HepG2 (cell line): ENCODE data around the gene DIS3L2. TPM values are rescaled to one million over a fixed set of nuclear protein-coding genes. Genes with fewer than 3 reads are reported as not detected.

Experiments used
- ATAC-seq: fragments of 200-7000 bp; cut with Tn5 transposase; 3 replicates; pipeline ENCODE4 v1.9.1; 2020; ENCODE audit warnings: mild to moderate bottlenecking, moderate library complexity
- BruUV-seq: library from RNA; stranded (reverse); fragments of 400-500 nt; replicated peaks from 2 replicates; lab custom pipeline; 2021; lab: Mats Ljungman, UMichigan
- CTCF ChIA-PET: fragments of 300-600 bp; formaldehyde crosslinking; extraction: SDS; loops from one replicate; lab custom pipeline; 2021; ENCODE audit warnings: low total read pairs, inconsistent platforms, low intra/inter-chr PET ratio; lab: Yijun Ruan, JAX
- POLR2A ChIA-PET: fragments of 350-600 bp; sonication (Branson Sonifier 250); formaldehyde crosslinking; loops from one replicate; lab custom pipeline; 2020; ENCODE audit warnings: antibody characterized with exemption, inconsistent platforms; lab: Yijun Ruan, JAX
- DNase-seq: peaks from one replicate; pipeline ENCODE4 v3.0.0-alpha.2; 2015; ENCODE audit warnings: low spot score
- FAIRE-seq: peaks from 3 replicates; lab custom pipeline; 2011; peaks lifted over from hg19 to GRCh38; lab: Jason Lieb, UNC
- H2AFZ ChIP-seq: one replicate; pipeline ENCODE4 v1.6.1; 2011; ENCODE audit warnings: low read length, inconsistent platforms
- H3K27ac ChIP-seq: fragments of 300-600 bp; 3 replicates; pipeline ENCODE4 v1.8.0; 2011; ENCODE audit warnings: mixed run types, mild to moderate bottlenecking, mixed read lengths, low read length, inconsistent platforms; ENCODE audit not compliant: insufficient read depth; ENCODE audit errors: extremely low read length
- H3K27me3 ChIP-seq, 2 experiments: fragments of 200-600 bp in 1 of 2; 2 replicates in 1 of 2; 3 replicates in 1 of 2; pipeline versions ENCODE4 v1.6.0 to v1.8.0; 2011; ENCODE audit warnings: low read length in 2 of 2, mild to moderate bottlenecking in 2 of 2, moderate library complexity in 2 of 2, inconsistent platforms in 1 of 2; ENCODE audit not compliant: insufficient read depth in 2 of 2, control insufficient read depth in 1 of 2
- H3K36me3 ChIP-seq, 2 experiments: fragments of 200-600 bp in 1 of 2; replicated peaks in 1 of 2; 2 replicates in 1 of 2; 3 replicates in 1 of 2; pipeline versions ENCODE4 v1.5.1 to v1.8.0; 2011; ENCODE audit warnings: low read length in 2 of 2, inconsistent platforms in 1 of 2; ENCODE audit not compliant: insufficient read depth in 2 of 2, control insufficient read depth in 1 of 2
- H3K4me1 ChIP-seq: 2 replicates; pipeline ENCODE4 v1.5.1; 2012; ENCODE audit warnings: low read length, inconsistent platforms; ENCODE audit not compliant: insufficient read depth
- H3K4me2 ChIP-seq: 2 replicates; pipeline ENCODE4 v1.6.0; 2011; ENCODE audit warnings: low read depth, low read length, inconsistent platforms
- H3K4me3 ChIP-seq, 3 experiments: fragments of 200-600 bp in 1 of 3; sonication (generic), shearing (Covaris generic) in 1 of 3; replicated peaks in 1 of 3; 2 replicates each; pipeline ENCODE4 v1.5.1; 2011 to 2016; ENCODE audit warnings: low read length in 3 of 3, inconsistent platforms in 2 of 3, low read depth in 2 of 3, mild to moderate bottlenecking in 2 of 3, control low read depth in 1 of 3, mixed read lengths in 1 of 3; ENCODE audit not compliant: insufficient read depth in 1 of 3
- H3K79me2 ChIP-seq: one replicate; pipeline ENCODE4 v1.6.1; 2011; ENCODE audit warnings: low read length, inconsistent platforms; ENCODE audit not compliant: insufficient read depth
- H3K9ac ChIP-seq: 2 replicates; pipeline ENCODE4 v1.6.0; 2011; ENCODE audit warnings: mild to moderate bottlenecking, low read depth, low read length, inconsistent platforms; ENCODE audit not compliant: insufficient read depth
- H3K9me3 ChIP-seq: 2 replicates; pipeline ENCODE4 v1.5.1; 2012; ENCODE audit warnings: mild to moderate bottlenecking, low read length
- H4K20me1 ChIP-seq: 2 replicates; pipeline ENCODE4 v1.6.0; 2011; ENCODE audit warnings: inconsistent platforms, mild to moderate bottlenecking, low read length, moderate library complexity; ENCODE audit not compliant: insufficient read depth
- CREB1 ChIP-seq, 2 experiments: fragments of 450-650 bp in 1 of 2; IDR thresholded peaks; 2 replicates each; pipeline ENCODE4 v1.6.1; 2016 to 2017; ENCODE audit warnings: control low read depth in 1 of 2, mild to moderate bottlenecking in 1 of 2, missing compliant biosample characterization in 1 of 2, missing genetic modification characterization in 1 of 2
- EP300 ChIP-seq, 3 experiments: sonication (generic) in 1 of 3; formaldehyde crosslinking in 1 of 3; IDR thresholded peaks; 2 replicates each; pipeline versions ENCODE4 v1.5.1 to v1.6.1; 2011 to 2020; ENCODE audit warnings: low read depth in 2 of 3, low read length in 2 of 3, borderline replicate concordance in 1 of 3, improper control_type of control experiment in 1 of 3, mild to moderate bottlenecking in 1 of 3, missing genetic modification reagents in 1 of 3, moderate library complexity in 1 of 3
- FOXO1 ChIP-seq: sonication (generic); formaldehyde crosslinking; IDR thresholded peaks from 2 replicates; pipeline ENCODE4 v1.4.0; 2020; ENCODE audit warnings: missing genetic modification reagents
- NCOA5 ChIP-seq: sonication (generic); formaldehyde crosslinking; IDR thresholded peaks from 2 replicates; pipeline ENCODE4 v1.4.0; 2020; ENCODE audit warnings: missing genetic modification reagents
- RFXANK ChIP-seq: IDR thresholded peaks from 2 replicates; pipeline ENCODE4 v1.6.1; 2016
- ZBTB7A ChIP-seq: sonication (generic); formaldehyde crosslinking; IDR thresholded peaks from 2 replicates; pipeline ENCODE4 v1.8.0; 2022; ENCODE audit warnings: mild to moderate bottlenecking, missing genetic modification reagents
- ZNF317 ChIP-seq: sonication (generic); formaldehyde crosslinking; IDR thresholded peaks from 2 replicates; pipeline ENCODE4 v1.5.0; 2020; ENCODE audit warnings: mild to moderate bottlenecking, missing genetic modification reagents
- ZNF337 ChIP-seq: sonication (generic); formaldehyde crosslinking; IDR thresholded peaks from 2 replicates; pipeline ENCODE4 v1.5.1; 2020; ENCODE audit warnings: missing genetic modification reagents, low read depth, mild to moderate bottlenecking, borderline replicate concordance
- WGBS: methylation state at CpG from one replicate; pipeline ENCODE4 v1.1.6; 2017; ENCODE audit warnings: low lambda C conversion rate; 5-methylcytosine and 5-hydroxymethylcytosine counted together
- in situ Hi-C: cut with HindIII; loops from 2 replicates; pipeline ENCODE4 v1.10.0; 2017; ENCODE audit warnings: low pct_unique_long_range_greater_than_20kb; ENCODE audit not compliant: extremely low pct_ligation_motif_present
- intact Hi-C: fragments of 100-400 bp; cut with micrococcal nuclease; formaldehyde crosslinking; loops from one replicate; pipeline ENCODE4 v1.10.0; 2022; ENCODE audit not compliant: unreplicated experiment
- polyA plus RNA-seq, 8 experiments: library from polyadenylated mRNA; depleted of rRNA in 3 of 8; stranded (reverse) in 7 of 8; unstranded in 1 of 8; fragments of >200 nt; fragmentation: Illumina TruSeq in 4 of 8; extraction: Trizol in 4 of 8; gene quantifications; 2 replicates each; pipeline versions ENCODE4 v1.2.1 to v1.2.3, GENCODE V29; 2011 to 2016; ENCODE audit warnings: low read depth in 4 of 8, missing spikeins in 1 of 8, mixed read lengths in 1 of 8; ENCODE audit not compliant: insufficient read depth in 1 of 8
- total RNA-seq, 5 experiments: library from RNA; depleted of rRNA; stranded (reverse); fragments of >200 nt; fragmentation: Illumina TruSeq; extraction: Trizol; gene quantifications; 2 replicates each; pipeline ENCODE4 v1.2.3, GENCODE V29; 2016; ENCODE audit warnings: low read depth in 1 of 5
- TF ChIP-seq, protein P1 (sequence below): IDR thresholded peaks from 2 replicates; pipeline ENCODE4 v1.6.1; 2016; ENCODE audit warnings: low read depth, missing genetic modification reagents, missing compliant biosample characterization

The DIS3L2 gene
- total and polyA plus RNA-seq, 2 of the 13 experiments (the other 11 are each of a cell fraction or from before 2014, with no cell fraction given): 7.0 to 23.9 TPM

DNA sequence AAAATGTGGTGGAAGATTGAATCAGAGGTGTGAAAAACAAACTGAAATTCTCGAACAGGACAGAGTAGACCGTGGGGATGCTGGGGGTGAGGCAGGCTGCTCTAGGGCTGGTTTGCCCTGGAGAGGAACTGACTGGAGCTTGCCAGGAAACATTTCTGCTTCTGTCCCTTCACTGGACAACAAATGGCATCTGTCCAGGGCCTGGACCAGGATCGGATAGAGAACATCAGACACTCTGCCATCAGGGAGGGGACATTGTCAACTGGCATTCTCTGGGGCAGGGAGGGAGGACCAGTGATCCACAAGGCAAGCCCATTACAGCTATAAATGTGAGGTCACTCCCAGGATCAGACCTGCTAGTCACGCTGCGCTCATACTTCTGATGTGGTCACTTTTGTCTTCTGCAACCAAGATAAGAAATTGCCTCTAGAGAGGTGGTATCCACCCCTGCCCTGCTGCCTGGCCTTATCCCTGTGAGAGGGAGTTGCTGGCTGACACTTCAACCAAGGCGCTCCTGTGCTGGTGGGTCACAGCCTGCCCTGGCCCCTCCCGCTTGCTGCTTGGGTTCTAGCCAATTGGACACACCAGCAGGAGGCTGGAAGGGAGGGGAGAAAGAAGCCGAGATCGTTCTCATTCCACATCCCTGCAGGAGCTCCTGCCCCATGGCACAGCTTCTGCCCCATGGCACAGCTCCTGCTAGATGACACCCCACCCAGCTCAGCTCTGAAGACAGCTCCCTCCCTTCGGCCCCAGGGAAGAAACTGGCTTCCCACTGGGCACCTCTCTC lies 44.0 kb upstream of the DIS3L2 start:
- Histone ChIP-seq H3K4me3 (no peak overlapping the region), H3K9me3 (no peaks in the 10 kb centered on the region), H3K27ac (no peak overlapping the region), H3K4me2 (no peak overlapping the region), H3K36me3 (no peaks in the 10 kb centered on the region), H3K4me1 (no peaks in the 10 kb centered on the region; the same call in 1 of the 2 replicates), H4K20me1 (no peaks in the 10 kb centered on the region), H2AFZ (no peak overlapping the region), H3K27me3 (peaks cover 7 to 85% of the 10 kb centered on the region in 2 experiments; a peak in 4 of 5 replicates), H3K9ac (no peak overlapping the region), H3K79me2 (no peaks in the 10 kb centered on the region)
- no TSS peak for BruUV-seq
- DNase-seq (no peak), ATAC-seq (peak; percentile 19)
- 14% methylated on average over 5 of the region's 10 CpGs for WGBS
- intact Hi-C loops: no loop called here
- ChIA-PET CTCF (no interaction called here), POLR2A (no interaction called here)
- in situ Hi-C loops: no loop called here
- TF ChIP-seq CREB1 (IDR thresholded peaks at IDR 0.05): 0 out of 2 replicates have a peak, but pooled peaks have one; percentile 30
- no peak for TF ChIP-seq CREB1 (CRISPR knock-in tag; IDR thresholded peaks at IDR 0.05)
- TF ChIP-seq ZBTB7A (CRISPR knock-in tag): no peak
- TF ChIP-seq, all 625 proteins: peak for 1
- no peak for FAIRE-seq

DNA sequence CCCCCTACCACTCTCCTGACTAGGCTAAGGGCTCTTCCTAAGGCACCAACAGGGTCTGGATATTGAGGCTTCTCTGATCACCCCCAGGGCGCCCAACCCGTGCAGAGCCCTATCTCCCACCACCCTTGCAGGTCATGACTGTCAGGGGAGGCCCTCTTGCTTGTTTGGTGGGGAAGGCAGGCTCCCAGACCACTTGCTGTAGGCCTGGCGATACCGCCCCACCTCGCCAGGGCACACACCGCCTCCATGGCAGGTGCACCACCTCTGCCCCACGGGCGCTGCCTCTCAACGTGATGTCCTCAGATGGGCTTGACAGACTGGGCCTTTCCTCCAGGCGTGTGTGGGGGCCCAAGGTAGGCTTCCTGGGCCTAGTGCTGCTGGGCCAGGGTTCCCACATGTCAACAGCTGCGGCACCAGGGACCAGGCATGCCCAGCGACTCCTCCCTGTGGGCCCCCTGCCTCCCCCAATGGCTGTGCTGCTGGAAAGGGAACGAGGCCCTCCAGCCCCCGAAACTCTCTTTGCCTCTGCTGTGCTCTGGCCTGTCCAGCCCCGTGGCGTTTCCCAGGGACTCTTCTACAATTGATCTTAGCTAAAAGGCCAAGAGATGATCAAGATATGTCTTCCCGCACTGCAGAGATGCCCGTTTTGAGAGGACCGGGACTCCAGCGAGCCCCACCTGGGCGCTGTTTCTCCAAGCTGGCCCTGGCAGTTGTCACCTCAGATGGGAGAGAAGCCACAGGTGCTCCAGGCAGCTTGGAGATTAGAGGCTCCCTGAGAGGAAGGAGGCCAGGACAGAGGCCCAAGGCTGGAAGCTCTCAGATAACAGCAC lies 42.8 kb upstream of the DIS3L2 start:
- 56% methylated on average over 18 of the region's 21 CpGs for WGBS
- intact Hi-C loops: no loop called here
- TF ChIP-seq ZNF317: no peak
- no peak for TF ChIP-seq FOXO1
- TF ChIP-seq NCOA5 (CRISPR knock-in tag): no peak
- TF ChIP-seq EP300 (IDR thresholded peaks at IDR 0.05; ENCODE audit: low read depth in 2 of 2, low read length in 2 of 2): no peak
- TF ChIP-seq EP300 (CRISPR knock-in tag; IDR thresholded peaks at IDR 0.05; ENCODE audit: borderline replicate concordance): no peak
- TF ChIP-seq ZNF337 (CRISPR knock-in tag): no peak
- TF ChIP-seq, protein P1, sequence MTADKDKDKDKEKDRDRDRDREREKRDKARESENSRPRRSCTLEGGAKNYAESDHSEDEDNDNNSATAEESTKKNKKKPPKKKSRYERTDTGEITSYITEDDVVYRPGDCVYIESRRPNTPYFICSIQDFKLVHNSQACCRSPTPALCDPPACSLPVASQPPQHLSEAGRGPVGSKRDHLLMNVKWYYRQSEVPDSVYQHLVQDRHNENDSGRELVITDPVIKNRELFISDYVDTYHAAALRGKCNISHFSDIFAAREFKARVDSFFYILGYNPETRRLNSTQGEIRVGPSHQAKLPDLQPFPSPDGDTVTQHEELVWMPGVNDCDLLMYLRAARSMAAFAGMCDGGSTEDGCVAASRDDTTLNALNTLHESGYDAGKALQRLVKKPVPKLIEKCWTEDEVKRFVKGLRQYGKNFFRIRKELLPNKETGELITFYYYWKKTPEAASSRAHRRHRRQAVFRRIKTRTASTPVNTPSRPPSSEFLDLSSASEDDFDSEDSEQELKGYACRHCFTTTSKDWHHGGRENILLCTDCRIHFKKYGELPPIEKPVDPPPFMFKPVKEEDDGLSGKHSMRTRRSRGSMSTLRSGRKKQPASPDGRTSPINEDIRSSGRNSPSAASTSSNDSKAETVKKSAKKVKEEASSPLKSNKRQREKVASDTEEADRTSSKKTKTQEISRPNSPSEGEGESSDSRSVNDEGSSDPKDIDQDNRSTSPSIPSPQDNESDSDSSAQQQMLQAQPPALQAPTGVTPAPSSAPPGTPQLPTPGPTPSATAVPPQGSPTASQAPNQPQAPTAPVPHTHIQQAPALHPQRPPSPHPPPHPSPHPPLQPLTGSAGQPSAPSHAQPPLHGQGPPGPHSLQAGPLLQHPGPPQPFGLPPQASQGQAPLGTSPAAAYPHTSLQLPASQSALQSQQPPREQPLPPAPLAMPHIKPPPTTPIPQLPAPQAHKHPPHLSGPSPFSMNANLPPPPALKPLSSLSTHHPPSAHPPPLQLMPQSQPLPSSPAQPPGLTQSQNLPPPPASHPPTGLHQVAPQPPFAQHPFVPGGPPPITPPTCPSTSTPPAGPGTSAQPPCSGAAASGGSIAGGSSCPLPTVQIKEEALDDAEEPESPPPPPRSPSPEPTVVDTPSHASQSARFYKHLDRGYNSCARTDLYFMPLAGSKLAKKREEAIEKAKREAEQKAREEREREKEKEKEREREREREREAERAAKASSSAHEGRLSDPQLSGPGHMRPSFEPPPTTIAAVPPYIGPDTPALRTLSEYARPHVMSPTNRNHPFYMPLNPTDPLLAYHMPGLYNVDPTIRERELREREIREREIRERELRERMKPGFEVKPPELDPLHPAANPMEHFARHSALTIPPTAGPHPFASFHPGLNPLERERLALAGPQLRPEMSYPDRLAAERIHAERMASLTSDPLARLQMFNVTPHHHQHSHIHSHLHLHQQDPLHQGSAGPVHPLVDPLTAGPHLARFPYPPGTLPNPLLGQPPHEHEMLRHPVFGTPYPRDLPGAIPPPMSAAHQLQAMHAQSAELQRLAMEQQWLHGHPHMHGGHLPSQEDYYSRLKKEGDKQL: no peak
- no peak for TF ChIP-seq RFXANK (CRISPR knock-in tag)

More for the DNA sequence above, 42.8 kb upstream of the DIS3L2 start:
- CTCF ChIA-PET: no interaction called here
- H3K9ac ChIP-seq: no peak overlapping the region
- H3K36me3 ChIP-seq: no peaks in the 10 kb centered on the region
- H3K27ac ChIP-seq: no peak overlapping the region
- FAIRE-seq: no peak
- no peak for DNase-seq
- BruUV-seq: no TSS peak
- H3K4me3 ChIP-seq: no peak overlapping the region
- H3K9me3 ChIP-seq: no peaks in the 10 kb centered on the region
- no peaks in the 10 kb centered on the region for H3K79me2 ChIP-seq
- H3K4me2 ChIP-seq: no peak overlapping the region
- no peak for ATAC-seq
- peaks cover 10 to 89% of the 10 kb centered on the region in 2 experiments; a peak in 4 of 5 replicates for H3K27me3 ChIP-seq
- H2AFZ ChIP-seq: no peak overlapping the region
- no peaks in the 10 kb centered on the region for H4K20me1 ChIP-seq
- H3K4me1 ChIP-seq: peaks cover 11% of the 10 kb centered on the region; the same call in 1 of the 2 replicates
- in situ Hi-C loops: no loop called here
- POLR2A ChIA-PET: no interaction called here
